ENCODE data around the gene STRIP1. TPM values are rescaled to one million over a fixed set of nuclear protein-coding genes. Genes with fewer than 3 reads are reported as not detected.
A peak's percentile ranks its signal among the peaks of the same experiment; 100 is the strongest.

STRIP1 gene
- total RNA-seq, 4 donors from 2014 or later, result 25.9 to 44.4 (median 34.8) TPM

DNA sequence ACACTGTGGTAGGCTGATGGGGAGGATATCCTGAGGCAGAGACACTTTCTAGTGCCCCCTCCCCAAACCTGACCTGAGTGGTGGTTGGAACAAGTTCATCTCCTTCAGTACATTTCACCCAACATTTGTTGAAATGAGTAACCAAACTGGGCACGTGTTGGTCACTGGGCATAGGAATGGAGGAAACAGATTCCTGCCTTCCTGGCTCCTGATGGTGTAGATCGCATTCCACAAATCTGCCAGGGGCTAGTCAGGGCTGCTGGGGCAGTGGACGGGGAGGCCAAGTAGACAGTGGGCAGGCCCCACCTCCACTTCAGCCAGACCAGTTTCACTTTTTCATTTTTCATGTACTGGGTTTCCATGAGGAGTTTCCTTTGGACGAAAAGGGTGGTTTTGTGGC, 52.5 kb downstream of the STRIP1 start:
- WGBS, 2 donors, result 77 to 81% methylated on average over 3 to 4 of the region's 4 CpGs
- no peaks in the 10 kb centered on the region for H3K36me3 ChIP-seq
- no peak for TF ChIP-seq POLR2A (IDR thresholded peaks at IDR 0.05)
- TF ChIP-seq, protein P1, sequence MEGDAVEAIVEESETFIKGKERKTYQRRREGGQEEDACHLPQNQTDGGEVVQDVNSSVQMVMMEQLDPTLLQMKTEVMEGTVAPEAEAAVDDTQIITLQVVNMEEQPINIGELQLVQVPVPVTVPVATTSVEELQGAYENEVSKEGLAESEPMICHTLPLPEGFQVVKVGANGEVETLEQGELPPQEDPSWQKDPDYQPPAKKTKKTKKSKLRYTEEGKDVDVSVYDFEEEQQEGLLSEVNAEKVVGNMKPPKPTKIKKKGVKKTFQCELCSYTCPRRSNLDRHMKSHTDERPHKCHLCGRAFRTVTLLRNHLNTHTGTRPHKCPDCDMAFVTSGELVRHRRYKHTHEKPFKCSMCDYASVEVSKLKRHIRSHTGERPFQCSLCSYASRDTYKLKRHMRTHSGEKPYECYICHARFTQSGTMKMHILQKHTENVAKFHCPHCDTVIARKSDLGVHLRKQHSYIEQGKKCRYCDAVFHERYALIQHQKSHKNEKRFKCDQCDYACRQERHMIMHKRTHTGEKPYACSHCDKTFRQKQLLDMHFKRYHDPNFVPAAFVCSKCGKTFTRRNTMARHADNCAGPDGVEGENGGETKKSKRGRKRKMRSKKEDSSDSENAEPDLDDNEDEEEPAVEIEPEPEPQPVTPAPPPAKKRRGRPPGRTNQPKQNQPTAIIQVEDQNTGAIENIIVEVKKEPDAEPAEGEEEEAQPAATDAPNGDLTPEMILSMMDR (IDR thresholded peaks at IDR 0.05), result no peak
- H3K9me3 ChIP-seq, result no peaks in the 10 kb centered on the region
- H3K27ac ChIP-seq, result no peak overlapping the region
- intact Hi-C loops (cut with DNase I), result no loop called here
- peaks cover 0 to 68% (median 7%) of the 10 kb centered on the region in 4 donors for H3K27me3 ChIP-seq
- no peak overlapping the region for H3K4me3 ChIP-seq
- DNase-seq, result no peak
- peaks cover 9 to 24% (median 12%) of the 10 kb centered on the region in 3 donors for H3K4me1 ChIP-seq

DNA sequence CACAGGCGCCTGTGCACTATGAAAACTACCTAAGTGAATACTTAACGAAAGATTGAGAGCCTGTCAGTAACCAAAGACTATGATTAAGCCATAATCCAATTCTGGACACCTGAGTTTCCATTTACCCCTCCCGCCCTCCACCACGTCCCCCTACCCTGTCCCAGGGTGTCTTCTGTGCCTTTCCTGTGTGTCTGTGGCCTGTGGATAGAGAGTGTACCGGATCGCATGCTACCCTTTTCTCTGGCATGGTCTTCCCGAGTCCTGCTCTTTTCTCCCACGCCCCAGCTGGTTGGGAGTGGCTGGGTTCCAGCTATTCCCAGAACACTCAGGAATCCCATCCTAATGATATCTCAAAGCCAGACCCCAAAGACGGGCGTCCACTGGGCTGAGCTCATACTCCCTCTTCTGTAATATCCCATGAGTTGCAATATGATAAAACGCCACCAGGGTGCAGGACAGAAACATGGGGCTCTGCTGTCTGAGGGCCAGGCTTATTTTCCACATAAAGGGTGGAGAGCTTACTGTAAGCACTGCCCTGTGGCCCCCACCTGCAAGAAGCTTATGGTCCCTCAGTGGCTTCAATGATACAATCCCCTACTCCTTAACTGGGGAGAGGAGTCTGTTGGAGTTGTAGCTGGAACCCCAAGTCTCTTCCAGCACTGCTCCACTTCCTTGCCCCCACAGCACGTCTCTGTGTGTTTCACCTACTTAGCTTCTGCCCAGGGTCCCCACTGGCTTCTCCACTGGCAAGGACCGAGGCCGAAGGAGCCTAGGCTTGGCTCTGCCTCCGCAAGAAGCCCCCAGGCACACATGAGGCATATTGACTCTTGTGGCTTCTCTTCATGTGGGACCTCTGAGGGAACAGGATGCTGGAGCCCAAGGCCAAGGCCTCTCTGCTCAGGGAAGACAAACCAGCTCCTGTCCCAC, 53.7 kb downstream of the STRIP1 start:
- Histone ChIP-seq H3K9me3 (no peaks in the 10 kb centered on the region), H3K27me3 (peaks cover 0 to 57% (median 7%) of the 10 kb centered on the region in 4 donors), H3K4me3 (no peak overlapping the region), H3K4me1 (peaks cover 9 to 22% (median 12%) of the 10 kb centered on the region in 3 donors), H3K36me3 (no peaks in the 10 kb centered on the region), H3K27ac (no peak overlapping the region)
- DNase-seq, result no peak
- WGBS, 2 donors, result 44 to 59% methylated on average over 6 to 13 of the region's 15 CpGs
- intact Hi-C loops (cut with DNase I), result no loop called here
- no peak for TF ChIP-seq POLR2A (IDR thresholded peaks at IDR 0.05)
- TF ChIP-seq, protein P1 (IDR thresholded peaks at IDR 0.05), result peak; percentile 22 to 78 (median 62)

DNA sequence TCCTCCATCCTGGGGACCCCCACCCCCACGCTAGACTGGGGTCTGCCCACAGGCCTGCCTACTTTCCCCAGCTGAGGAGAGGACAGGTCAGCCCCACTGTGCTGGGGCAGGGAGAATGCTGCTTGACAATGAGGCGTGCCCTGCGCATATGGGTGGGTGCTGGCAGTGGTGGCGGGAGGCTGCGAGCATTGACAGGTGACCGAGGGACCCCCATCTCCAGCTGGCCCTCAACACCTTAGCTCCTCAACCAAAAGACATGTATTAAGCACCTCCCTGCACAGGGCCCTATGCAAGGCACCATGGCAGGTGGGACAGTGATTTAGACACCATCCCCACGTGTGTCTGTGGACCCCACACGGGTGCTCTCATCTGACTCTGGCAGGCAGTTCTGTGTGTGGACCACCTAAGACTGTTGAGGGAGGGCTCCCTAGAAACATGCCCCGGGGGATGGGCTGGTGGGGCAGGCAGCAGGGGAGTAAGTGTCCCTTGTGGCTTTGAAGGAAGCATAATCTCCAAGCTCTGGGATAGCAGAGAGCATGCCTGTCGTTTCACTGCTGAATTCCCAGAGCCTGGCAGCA, 54.4 kb downstream of the STRIP1 start:
- H3K4me3 ChIP-seq, result no peak overlapping the region
- no peak overlapping the region for H3K27ac ChIP-seq
- H3K9me3 ChIP-seq, result no peaks in the 10 kb centered on the region
- no peaks in the 10 kb centered on the region for H3K36me3 ChIP-seq
- TF ChIP-seq, protein P1 (IDR thresholded peaks at IDR 0.05), result no peak
- TF ChIP-seq POLR2A (IDR thresholded peaks at IDR 0.05), result no peak
- H3K4me1 ChIP-seq, result peaks cover 4 to 14% (median 5%) of the 10 kb centered on the region in 3 donors
- H3K27me3 ChIP-seq, result peaks cover 0 to 55% (median under 1%) of the 10 kb centered on the region in 4 donors
- no peak for DNase-seq
- 55 to 70% methylated on average over 2 to 4 of the region's 10 CpGs for WGBS, 2 donors
- intact Hi-C loops (cut with DNase I), result no loop called here

DNA sequence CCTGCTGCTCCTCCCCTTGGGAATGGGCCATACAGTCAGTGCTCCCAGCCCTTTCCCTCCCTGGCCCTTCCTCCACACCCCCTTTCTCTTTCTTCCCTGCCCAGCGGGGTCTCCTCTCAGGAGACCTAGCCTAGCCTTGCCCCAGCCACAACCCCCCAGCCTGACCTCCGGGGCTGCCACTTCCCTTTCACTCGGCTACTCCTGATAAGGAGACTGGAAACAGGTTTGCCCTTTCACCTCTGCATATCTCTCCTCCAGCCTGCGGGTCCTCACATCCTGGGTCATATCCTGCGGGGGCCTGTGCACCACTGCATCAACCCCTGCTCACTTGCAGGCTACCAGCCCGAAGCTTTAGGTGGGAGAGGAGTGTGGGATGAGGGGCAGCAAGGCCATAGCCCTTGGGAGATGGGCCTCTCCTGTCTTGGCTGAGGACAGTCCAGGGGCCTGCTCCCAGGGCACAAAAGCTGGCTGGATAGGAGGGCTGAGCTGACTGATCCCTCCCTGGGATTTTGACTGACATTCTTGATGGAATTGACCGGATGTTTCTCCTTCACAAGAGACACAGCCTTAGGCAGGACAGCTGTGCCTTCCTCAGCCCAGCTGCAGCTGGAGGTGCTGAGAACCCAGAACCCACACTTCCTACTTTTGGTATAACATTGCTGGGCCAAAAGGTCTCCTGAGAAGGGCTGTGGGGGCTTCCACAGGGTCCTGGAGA, 55.3 kb downstream of the STRIP1 start:
- Histone ChIP-seq H3K27me3 (peaks cover 0 to 55% (median 0%) of the 10 kb centered on the region in 4 donors), H3K4me3 (no peak overlapping the region), H3K4me1 (peaks cover 0 to 5% (median 0%) of the 10 kb centered on the region in 3 donors), H3K27ac (no peak overlapping the region), H3K9me3 (no peaks in the 10 kb centered on the region), H3K36me3 (no peaks in the 10 kb centered on the region)
- TF ChIP-seq, protein P1 (IDR thresholded peaks at IDR 0.05), result no peak
- TF ChIP-seq POLR2A (IDR thresholded peaks at IDR 0.05), result no peak
- DNase-seq, result no peak
- intact Hi-C loops (cut with DNase I), result no loop called here
- 58 to 82% methylated on average over 4 of the region's 7 CpGs for WGBS, 2 donors
